Measurements from ENCODE around the gene TLE4.

TLE4 gene

DNA sequence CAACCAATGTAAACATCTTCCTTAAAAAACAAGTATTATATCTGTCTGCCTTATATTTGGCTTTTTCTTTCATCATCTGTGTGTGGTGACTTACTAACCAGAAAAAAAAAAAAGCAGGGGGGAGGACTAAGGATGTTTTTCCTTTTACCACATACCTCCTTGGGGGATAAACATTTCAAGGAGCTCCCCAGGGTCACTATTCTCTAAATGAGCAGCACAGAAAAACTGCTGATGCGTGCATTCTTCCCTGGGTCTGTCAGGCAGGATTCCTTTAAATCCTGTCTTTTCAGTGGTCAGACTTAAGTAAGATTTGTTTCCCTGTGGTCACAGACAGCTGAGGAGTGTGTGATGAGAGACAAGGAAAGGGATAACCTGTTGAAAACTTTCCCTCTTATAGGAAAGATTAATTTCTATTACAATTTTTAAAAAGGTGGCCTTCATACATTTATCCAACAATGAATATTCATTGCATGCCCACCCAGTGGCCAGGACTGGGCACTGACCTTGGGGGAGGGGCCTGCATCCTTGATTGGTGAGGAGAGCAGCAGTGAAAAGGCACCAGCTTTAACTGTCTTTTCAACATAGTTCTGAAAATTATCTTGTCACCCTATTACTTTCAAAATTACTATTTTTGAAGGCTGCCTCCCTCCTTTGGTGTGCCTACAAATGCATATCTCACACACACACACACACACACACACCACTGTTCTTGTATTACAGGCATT lies 123.1 kb downstream of the TLE4 start:
- no peak for DNase-seq

DNA sequence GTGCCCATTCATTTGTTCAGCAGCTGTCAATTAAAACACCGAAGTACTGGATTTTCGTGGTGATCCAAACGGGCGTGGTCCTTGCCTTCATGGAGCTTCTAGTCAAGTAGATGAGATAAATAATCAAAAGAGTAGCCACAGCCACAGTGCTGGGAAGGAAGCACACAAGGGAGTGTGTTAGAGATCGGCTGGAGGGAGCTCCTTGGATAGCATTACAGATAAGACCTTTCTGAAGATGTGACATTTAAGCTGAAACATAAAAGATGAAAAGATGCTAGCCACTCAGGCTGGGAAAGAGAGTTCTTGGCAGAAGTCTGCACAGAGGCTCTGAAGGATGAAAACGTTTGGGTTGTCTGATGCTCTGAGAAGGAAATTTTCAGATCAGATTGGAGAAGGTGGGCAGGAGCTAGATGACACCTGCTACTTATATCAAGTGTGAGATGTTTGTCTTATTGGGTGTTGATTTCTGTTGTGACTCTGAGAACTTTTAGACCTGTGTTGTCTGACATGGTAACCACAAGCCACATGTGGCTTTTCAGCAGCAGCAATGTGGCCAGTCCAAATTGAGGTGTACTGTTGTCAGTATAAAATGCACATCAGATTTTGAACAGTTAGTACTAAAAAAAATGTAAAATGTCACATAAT lies 123.9 kb downstream of the TLE4 start:
- DNase-seq, result no peak

DNA sequence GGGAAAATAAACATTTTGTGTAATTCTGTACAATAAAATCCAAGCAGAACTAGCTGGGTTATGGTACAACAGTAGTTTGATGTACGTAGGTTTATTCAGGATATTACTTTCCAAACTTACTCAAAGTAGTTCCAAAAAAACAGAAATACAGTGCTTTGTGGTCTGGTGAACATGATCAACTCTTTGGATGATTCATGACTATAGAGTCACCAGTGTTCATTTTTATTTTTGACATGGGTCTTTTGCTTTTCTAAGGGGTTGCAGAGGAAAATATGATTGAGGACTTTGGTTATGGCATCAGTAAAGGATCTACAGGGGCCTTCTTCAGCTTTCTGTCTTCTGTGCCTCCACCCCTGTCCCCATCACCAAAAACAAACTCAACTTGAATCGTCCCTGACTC lies 127.2 kb downstream of the TLE4 start:
- no peak for DNase-seq

DNA sequence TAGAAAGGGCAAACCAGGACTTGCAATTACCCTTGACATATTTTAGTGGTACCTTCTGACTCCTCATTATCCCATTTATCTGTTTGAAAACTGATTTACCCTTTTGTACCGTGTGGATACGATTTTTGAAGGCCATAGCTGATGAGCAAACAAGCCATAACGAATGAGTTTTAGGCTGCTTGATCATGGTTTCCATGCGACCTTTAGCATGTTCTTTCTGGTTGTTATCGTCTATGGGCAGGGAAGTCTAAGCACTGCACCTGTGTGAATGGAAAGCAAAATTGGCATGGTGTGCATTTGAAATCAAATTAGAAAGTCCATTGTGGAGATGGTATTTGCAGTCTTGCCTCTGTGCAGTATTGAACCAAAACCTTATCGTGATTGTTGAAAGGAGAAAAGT lies 127.7 kb downstream of the TLE4 start:
- no peak for DNase-seq

DNA sequence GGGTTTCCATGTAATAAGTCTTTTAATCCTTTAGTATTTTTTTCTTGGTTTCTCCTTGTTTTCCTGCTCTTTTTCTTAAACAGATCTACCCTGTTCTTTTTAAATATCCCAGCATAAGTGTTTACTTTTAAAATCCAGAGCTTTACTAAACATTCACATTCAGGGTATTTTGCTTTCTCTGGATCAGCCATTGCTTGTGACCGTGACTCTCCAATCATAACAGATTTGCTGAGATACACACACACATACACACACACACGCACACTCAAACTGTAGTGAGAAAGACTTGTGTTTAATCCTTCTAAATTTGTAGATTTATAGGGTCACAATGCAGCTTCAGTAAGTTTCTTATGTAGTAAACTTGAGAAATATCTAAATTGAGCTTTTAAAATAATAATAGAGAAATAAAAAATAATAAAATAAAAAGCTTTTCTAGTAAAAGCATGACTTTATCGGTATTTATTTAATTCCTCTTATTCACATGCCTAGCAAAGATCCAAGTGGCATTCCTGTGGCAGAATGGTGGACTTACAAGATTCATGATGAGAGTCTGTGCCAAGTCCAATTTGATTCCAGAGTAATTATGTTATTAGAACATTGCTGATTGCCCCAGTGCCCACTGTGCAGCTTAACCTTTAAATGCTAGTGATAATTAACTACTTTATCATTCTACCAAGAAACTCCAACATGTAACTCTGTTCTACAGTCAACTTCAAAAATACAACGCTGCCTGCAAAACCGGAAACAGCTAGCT lies 129.0 kb downstream of the TLE4 start:
- DNase-seq, result no peak

DNA sequence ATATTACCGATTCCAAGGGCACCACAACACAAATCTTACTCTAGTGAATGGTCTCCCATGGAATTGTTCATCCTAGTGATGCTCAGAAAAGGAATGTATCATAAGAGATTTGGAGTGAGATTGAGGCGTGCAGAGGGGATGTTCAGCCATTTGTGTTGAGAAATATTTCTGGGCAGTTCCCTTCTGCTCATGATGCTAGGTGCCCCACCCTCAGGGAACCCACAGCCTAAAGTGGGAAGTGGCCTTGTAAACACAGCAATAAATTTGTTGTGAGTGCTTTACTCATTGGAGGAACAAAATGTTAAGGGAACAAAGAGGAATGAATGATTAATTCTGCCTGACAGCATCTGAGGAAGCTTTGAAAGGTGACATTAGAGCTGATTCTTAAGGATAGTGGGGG lies 129.9 kb downstream of the TLE4 start:
- no peak for DNase-seq

DNA sequence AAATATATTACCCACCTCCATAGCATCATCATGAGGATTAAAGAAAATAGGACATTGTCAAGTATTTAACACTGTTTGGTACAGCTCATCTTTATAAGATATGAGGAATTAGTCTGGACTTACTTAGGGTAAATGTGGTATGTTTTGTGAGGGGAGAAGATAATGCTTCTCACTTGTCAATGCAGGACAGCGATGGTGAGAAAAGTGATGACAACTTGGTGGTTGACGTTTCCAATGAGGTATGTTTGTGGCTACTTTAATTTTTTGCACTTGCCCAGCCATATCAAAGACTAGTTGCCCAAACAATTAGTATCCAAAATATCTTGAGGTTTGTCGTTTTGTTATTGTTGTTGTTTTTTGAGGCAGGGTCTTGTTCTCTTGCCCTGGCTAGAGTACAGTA lies 133.9 kb downstream of the TLE4 start:
- no peak for DNase-seq

DNA sequence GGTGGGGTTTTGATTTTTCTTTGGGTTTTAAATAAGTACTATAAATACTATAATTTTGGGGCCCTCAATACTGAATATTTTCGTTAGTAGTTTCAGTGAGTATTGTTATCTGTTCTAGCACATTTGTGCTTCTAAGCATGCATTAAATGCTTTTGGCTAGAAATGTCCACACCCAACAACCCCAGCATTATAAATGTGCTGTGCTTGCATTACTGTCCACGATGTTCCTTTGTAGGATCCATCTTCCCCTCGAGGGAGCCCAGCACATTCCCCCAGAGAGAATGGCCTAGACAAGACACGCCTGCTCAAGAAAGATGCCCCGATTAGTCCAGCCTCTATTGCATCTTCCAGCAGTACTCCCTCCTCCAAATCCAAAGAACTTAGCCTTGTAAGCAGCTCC lies 134.7 kb downstream of the TLE4 start:
- no peak for DNase-seq

DNA sequence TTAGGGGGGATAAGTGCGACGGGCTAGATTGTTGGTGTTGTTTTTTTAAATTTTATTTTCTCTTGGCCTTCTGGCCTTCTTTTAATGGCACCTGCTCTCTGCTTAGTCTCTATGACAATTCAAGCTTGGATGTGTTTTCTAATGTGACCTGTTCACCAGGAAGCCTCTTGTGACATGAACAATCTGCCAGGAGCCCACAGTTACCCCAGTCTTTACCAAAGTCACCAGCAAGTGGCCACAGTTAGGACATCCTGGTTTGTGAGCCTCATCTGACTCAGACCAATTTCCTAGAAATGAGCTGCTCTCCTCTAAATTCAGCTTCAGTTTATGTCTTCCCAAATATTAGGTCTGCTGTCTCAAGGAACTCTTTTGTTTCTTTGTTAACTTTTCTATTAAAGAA lies 135.8 kb downstream of the TLE4 start:
- DNase-seq, result no peak

DNA sequence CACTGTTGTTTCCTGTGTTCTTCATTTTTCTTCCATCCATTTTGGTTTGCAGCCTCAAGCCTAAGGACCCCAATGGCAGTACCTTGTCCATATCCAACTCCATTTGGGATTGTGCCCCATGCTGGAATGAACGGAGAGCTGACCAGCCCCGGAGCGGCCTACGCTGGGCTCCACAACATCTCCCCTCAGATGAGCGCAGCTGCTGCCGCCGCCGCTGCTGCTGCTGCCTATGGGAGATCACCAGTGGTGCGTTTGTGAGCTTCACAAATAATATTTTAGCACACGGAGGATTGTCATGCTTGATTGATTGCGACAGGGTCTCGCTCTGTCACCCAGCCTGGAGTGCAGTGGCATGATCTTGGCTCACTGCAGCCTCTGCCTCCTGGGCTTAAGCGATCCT lies 136.8 kb downstream of the TLE4 start:
- no peak for DNase-seq

DNA sequence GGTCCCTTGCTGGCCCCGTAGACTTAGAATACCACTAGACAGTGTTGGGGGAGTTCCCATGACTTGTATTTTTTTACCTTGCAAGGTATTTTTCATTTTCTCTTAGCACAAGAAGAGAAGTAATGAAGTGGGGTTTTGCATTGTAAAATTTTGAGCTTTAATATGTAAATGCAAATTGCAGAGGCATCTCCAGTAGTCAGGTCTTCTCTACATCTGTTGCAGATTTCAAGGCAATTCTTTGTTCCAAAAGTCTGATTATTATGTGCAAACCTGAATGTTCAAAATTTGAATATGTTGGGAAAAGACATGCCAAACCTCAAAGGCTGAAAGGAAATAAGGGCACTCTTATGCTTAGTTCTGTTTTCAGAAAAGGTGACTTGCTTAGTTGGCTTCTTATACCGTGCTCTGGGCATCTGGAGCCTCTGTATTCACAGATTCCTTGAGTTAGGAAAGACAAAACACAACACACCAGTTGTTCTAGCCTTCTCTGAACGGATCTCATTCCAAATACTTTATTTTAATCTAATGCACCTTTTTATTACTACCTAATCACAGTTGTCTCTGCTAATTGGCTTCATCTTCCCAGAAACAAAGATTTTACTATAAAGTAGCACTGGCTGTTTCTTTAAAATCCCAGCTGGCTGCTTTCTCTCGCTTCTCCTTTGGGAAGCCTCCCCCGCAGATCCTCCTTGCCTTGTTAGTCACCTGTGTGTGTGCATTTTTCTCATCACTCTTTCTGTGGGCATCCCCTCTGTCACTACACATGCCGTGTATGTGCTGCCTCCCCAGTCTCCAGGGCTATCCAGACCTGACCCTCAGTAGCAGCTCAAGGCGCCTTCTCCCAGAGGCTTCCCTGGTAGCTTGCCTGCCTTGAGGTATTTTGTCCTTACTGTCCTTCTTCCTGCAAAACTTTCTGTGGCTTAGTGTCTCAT lies 138.2 kb downstream of the TLE4 start:
- no peak for DNase-seq

DNA sequence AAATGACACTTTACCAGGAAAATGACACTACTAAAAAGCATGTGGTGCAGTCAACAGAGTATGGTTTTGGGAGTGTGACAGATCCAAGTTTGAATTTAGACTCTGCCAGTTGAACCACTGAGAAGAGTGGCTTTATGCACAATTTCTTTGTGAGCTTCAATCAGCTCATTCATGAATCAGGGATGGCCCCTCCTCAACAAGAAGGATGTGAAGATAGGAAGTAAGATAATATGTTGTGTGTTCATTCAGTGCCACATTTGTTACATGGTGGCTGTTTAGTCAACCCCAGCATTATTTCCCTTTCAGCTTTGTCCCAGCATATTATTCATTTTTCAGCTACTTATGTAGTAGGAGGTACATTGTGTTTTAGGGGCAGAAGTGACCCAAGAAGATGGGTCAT lies 140.1 kb downstream of the TLE4 start:
- no peak for DNase-seq

DNA sequence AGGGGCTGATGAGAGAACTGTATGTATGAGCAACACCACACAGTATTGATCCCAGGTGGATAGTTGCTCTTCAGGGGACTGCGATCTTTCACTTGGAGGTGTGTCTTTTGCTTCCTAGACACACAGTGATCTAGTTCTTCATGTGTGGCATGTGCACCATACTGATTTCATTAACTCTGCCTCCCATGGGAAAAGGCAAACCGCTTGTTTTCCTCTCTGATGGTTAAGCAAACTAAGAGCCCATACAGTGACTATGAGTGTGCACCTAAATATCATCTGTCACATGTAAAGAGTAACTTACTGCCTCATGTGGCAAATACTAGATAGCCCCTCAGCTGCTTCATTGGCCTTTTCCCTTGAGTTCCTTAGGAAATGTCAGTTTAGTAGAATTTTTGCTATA lies 147.3 kb downstream of the TLE4 start:
- no peak for DNase-seq

DNA sequence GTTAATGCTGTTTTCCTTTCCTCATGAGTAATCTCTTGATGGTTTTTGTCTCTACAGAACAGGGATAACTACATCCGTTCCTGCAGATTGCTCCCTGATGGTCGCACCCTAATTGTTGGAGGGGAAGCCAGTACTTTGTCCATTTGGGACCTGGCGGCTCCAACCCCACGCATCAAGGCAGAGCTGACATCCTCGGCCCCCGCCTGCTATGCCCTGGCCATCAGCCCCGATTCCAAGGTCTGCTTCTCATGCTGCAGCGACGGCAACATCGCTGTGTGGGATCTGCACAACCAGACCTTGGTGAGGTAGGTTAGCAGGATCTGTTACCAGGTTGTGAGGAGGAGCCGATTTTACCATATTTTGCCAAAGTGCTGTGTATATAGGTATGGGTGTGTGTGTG lies 148.2 kb downstream of the TLE4 start:
- DNase-seq, result peak; percentile 58

DNA sequence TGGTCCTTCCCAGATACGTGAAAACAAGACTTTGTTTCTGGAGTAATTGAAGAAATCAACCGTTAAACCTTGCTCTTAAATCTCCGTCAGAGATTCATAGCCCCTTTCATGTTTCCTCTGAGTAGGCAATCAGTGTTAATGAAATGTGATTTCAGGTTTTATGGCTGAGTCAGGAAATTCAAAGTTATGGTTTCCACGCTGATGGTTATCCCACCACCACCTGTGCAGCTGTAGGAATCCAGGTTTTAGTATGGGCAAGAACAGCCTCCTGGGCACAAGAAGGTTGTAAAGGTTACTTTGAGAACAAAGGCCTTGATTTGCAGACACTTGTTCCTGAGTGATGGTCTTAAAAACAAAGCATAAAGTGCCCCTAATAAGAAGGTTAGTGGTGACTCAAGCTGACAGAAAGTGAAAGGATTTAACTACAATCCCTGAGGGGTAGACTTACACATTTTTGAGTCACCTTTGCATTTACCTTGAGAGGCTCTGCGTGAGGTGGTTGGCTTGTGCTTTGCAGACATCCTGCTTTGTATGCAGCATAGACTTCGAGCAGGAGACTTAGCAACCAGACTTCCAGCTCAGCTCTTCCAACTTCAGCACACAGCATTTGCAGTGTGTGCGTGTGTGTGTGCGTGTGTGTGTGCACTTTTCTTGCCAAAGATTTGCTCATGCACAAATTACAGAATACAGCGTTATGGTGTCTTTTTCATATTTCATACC lies 159.6 kb downstream of the TLE4 start:
- no peak for DNase-seq

DNA sequence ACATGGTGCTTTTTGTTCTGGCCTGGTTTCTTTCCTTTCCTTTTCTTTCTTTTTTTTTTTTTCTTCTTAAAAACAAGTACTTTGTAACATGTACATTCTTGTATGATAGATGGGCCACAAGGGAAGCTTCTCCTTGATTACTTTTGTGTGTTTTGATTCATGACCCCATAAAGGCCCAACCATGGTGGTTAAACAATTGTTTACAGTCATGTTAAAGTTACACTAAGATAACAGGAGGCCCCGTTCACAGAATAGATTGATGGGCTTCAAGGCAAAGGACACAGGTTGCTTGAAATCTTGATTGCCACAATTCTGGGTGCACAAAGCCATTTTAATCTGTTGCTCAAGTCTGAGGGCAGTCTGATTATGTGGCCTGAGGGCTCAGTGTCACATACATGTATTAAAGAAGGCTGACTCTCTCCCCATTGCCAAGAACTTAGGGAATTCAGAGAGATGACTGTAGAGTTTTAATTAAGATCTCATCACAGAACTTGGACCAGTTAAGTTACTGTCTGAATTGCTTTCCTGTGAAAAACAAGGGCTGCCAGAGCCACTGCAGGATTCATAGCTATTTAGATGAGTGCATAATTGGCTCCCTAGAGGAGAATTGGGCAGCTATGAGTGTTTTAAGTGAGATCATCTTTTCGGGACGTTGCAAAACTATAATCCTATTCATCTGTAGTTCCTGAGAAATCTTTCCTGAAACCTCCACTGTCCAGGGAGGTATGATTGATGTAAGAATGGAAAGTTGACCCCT lies 163.4 kb downstream of the TLE4 start:
- no peak for DNase-seq

DNA sequence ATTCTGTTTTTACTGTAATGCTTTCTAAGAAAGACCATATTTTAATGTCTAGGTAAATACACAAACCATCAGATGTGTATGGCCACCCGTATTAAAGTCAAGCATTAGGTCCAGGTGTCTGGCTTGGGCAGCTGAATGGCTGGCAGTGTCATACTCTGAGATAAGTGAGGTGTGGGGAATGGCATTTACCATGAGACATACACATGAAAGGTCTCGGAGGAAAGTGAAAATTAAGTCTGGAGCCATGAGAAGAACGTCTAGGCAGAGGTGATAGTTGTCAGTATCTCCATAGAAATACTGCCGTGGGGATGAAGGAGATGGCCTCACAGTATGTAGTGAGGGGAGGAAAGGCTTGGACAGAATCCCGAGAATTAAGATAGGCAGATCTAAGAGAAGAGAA lies 164.3 kb downstream of the TLE4 start:
- DNase-seq, result no peak

DNA sequence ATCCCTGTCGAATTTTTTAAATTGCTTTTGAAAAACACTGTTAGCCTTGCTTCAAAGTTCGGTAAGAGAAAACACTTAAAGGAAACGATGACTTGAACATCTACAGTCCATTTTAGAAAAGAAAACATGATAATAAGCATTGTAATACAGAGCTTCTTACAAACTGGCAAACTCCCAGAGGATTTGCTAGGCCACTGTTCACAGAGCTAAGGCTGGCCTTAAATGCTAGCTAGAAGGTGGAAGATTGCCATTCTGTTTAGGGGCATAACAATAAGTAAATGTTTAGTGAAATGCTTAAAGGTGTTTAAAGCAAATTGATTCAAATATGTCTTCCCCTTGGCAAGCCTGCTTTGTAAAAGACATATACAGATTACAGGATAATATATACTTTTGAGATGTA lies 169.6 kb downstream of the TLE4 start:
- no peak for DNase-seq

DNA sequence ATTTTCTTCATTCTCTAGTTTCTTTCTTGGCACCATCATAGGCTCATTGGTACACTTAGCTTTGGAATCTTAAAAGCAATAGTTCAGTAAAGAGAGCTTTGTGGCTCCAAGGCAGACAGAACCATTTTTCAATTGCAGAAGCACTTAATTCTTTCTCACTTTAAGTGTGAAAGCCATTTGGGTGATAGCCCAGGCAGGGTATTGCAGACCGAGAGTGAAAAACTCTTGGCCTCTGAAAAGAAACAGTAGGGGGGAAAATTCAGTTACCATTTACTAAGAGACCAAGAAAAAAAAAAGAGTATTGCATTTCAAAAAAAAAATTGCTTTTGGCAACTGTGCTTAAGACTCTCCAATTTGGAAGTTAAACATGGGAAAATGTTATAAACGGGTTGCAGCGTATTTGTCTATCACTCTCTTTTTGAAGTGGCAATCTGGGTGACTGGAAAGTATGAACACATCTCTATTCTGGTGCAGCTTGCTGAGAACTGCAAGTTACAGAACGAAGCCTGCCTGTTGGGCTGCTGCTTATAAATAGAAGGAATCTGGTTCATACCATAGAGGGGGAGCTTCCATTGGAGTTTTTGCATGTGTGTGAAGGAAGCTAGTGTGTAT lies 170.5 kb downstream of the TLE4 start:
- no peak for DNase-seq

DNA sequence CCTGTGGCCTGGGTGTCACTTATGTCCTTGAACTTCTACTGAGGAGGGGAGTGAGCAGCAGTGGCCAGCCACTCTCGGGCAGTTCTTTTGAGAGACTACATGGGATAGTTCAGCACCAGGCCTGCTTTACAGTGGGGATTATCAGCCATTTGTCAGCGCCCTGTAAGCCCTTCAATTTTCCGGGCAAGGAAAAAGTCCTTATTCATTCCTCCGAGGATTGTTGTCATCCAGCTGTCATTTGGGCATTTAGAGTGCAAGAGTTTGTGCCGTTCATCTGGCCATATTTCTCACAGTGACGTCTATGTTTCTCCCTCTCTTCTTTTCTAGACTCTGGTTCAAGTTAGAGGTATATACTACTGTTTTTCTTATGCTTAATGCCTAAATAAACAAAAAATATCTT lies 172.8 kb downstream of the TLE4 start:
- no peak for DNase-seq

DNA sequence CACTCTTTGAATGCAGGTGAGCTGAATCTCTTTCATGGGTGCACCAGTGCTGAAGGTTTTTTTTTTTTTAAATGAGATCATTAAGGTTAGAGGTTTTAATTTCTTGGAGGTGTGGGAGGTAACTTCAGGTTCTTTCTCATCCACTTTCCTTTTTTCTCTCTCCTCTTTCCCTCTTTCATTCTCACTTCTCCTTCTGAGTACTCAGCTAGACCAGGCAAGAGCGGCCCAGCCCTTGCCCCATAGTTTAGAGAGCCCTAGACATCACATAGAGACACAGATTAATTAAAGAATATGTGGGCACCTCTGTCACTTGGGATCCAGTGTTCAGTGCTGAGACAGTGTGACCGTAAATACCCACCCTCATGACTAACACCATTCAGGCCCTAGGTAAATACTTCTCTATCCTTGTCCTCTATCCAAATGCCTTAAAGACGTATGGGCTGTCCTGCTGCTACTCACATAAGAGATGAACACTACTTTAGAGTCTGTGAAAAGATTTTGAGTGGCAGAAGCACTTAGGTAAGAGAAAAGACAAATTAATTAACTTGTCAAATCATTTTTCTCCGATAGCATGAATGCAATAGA lies 174.1 kb downstream of the TLE4 start:
- DNase-seq, result no peak

Measured in NCI-H2081 treated with DMSO at 0.1 percent for 48 hours (cell line).